Activated T-helper 17 cell treated with anti-CD3 and anti-CD28 coated beads, Interleukin-2, amount 50 U/mL, for 72 hours (primary cell): Measurements from ENCODE around the gene KBTBD12. TPM values are rescaled to one million over a fixed set of nuclear protein-coding genes. Genes with fewer than 3 reads are reported as not detected.
A peak's percentile ranks its signal among the peaks of the same experiment; 100 is the strongest.

Experiments
- ATAC-seq: fragments of 150-1000 bp; cut with Tn5 transposase; replicated peaks from 2 replicates; pipeline ENCODE4 v1.10.0; 2021; ENCODE audit warnings: mild to moderate bottlenecking, moderate library complexity
- H3K27ac Mint-ChIP-seq: one replicate; pipeline ENCODE4 v1.8.0; 2022; ENCODE audit warnings: mixed read lengths
- H3K27me3 Mint-ChIP-seq: one replicate; pipeline ENCODE4 v1.8.0; 2022; ENCODE audit warnings: mixed read lengths
- H3K36me3 Mint-ChIP-seq: one replicate; pipeline ENCODE4 v1.8.0; 2022; ENCODE audit warnings: low read depth, mild to moderate bottlenecking, mixed read lengths
- H3K4me1 Mint-ChIP-seq: one replicate; pipeline ENCODE4 v1.8.0; 2022; ENCODE audit warnings: mixed read lengths
- H3K4me3 Mint-ChIP-seq: one replicate; pipeline ENCODE4 v1.8.0; 2022; ENCODE audit warnings: mild to moderate bottlenecking, mixed read lengths
- H3K9me3 Mint-ChIP-seq: one replicate; pipeline ENCODE4 v1.8.0; 2022; ENCODE audit warnings: mixed read lengths
- total RNA-seq, 2 donors: library from RNA; stranded (reverse); gene quantifications; one replicate each; pipeline ENCODE4 v1.2.3, GENCODE V29; 2022

The KBTBD12 gene
- total RNA-seq, 2 donors from 2014 or later = not detected

DNA sequence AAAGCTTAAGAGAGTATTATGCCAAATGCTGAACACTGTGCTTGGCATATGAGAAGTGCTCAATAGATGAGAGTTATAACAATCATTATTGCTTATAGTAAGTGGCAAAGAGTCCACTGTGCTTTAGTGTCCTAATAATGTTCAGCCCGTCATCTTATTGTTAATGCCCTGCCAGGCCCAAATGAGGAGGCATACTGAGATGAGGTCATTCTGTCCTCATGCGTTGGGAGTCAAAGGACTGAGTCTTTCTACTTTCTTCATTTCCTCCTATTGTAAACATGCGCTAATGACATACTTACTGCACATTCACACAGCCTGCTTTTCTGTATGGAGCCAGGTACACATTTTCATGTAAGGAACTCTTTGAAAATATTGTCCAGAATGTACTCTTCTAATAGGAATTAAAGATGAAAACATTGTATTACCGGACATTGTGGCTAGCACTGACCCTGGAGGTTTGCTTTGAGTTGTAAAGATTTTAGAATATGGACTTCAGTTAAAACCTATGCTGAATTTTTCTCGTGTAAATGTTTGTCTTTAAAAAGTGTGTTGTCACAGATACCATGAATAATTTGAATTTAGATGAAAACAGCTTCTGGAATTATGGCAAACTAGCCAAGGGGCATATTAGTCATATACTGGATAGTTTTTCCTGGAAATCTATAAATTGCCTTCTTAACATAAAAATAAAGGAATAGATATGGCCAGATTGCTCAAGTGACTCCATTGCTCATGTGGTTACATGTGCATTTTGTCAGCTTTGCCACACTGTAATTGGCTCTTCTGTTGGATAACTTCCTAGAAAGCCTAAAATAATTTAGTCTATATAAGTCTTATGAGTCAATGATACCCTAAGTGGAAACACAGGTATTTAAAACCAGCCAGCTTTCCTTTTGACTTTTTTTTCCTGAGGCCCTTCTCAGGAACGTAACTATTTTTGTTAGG, 38.3 kb downstream of the KBTBD12 start:
- H3K27me3 Mint-ChIP-seq = peaks cover 27% of the 10 kb centered on the region

DNA sequence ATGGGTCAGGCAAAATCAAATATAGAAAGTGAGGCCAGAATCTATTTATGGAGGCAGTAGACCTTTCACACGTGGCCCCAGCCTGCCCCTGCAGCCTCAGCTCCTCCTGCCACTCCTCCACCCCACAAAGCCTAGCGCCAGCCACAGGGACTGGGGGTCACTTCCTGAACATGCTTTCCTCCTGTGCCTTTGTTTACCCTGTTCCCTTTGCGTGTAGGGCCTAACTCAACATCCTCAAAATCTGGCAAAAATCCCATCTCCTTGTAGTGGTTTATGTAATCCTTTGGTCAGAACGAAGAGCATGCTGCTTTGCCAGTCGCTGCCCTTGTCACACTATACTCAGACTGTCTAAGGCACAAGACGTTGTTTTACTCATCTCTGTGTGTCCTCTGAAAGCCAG, 39.6 kb downstream of the KBTBD12 start:
- H3K36me3 Mint-ChIP-seq = no peaks in the 10 kb centered on the region
- no peak overlapping the region for H3K4me3 Mint-ChIP-seq
- no peak for ATAC-seq
- H3K4me1 Mint-ChIP-seq = no peaks in the 10 kb centered on the region
- no peak overlapping the region for H3K27ac Mint-ChIP-seq
- H3K9me3 Mint-ChIP-seq = no peaks in the 10 kb centered on the region
- H3K27me3 Mint-ChIP-seq = peaks cover 24% of the 10 kb centered on the region

More for the DNA sequence above, 38.3 kb downstream of the KBTBD12 start:
- no peak for ATAC-seq
- Mint-ChIP-seq H3K4me1 (no peaks in the 10 kb centered on the region), H3K27ac (no peak overlapping the region), H3K4me3 (no peak overlapping the region), H3K36me3 (no peaks in the 10 kb centered on the region), H3K9me3 (no peaks in the 10 kb centered on the region)

DNA sequence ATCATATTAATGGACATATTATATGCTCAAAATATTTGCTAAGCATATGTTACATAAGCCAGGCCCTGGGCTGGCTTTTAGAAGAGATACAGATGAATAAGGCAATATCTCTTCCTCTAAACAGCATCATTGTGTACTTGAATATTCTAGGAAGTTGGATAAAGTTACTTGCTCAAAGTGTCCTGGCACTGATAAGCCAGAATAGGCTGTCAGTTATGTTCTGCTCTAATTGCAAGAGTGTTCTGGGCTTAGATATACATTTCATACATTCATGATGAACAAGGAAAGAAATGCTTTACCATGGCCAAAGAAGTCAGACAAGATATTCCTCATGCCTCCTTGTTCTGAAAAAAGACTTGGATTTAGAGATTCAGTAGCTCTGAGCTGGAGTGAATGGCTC, 40.7 kb downstream of the KBTBD12 start:
- no peak overlapping the region for H3K4me3 Mint-ChIP-seq
- H3K27ac Mint-ChIP-seq = no peak overlapping the region
- no peaks in the 10 kb centered on the region for H3K36me3 Mint-ChIP-seq
- peaks cover 17% of the 10 kb centered on the region for H3K27me3 Mint-ChIP-seq
- no peaks in the 10 kb centered on the region for H3K9me3 Mint-ChIP-seq
- no peaks in the 10 kb centered on the region for H3K4me1 Mint-ChIP-seq
- no peak for ATAC-seq

DNA sequence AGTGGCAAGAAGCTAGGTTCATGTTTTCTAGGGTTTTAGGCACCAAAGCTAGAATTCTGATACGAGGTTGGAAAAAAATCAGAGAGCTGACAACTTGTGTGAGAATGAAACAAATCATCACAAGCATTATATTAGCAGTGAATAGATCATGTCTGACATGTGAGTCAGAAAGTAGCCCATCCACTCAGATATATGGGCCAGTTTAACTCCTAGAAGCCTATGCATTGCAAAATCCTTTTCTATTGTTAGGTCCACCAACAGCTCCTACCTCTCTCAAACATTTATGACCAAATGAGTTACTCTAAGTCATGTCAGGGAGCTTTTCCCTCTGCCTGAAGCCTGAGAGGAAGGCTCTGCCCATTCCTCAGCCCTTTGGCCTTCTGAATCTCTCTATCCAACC, 44.0 kb downstream of the KBTBD12 start:
- Mint-ChIP-seq H3K4me1 (no peaks in the 10 kb centered on the region), H3K27ac (no peak overlapping the region), H3K27me3 (peaks cover 14% of the 10 kb centered on the region), H3K36me3 (no peaks in the 10 kb centered on the region), H3K9me3 (no peaks in the 10 kb centered on the region), H3K4me3 (no peak overlapping the region)
- ATAC-seq = no peak

DNA sequence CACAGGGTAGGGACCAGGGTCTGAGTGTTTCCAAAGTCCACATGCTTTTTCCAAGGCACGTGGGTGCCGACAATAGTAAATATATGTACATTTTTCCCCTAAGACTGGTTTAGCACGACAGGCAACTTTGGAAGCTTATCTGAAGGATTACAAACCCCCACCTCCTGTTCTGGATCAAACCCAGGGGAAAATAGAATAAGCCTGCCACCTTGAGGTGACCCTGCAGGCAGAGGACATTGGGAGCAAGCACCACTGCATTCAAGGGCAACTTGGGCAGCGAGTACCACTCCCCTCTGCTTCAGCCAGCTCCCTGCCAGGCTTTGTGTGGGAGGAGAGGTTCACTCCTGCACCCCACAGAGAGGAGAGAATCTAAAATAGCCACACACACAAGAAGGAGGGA, 44.8 kb downstream of the KBTBD12 start:
- H3K4me1 Mint-ChIP-seq = no peaks in the 10 kb centered on the region
- H3K36me3 Mint-ChIP-seq = no peaks in the 10 kb centered on the region
- ATAC-seq = no peak
- no peak overlapping the region for H3K4me3 Mint-ChIP-seq
- H3K27me3 Mint-ChIP-seq = peaks cover 8% of the 10 kb centered on the region
- H3K9me3 Mint-ChIP-seq = no peaks in the 10 kb centered on the region
- H3K27ac Mint-ChIP-seq = no peak overlapping the region

DNA sequence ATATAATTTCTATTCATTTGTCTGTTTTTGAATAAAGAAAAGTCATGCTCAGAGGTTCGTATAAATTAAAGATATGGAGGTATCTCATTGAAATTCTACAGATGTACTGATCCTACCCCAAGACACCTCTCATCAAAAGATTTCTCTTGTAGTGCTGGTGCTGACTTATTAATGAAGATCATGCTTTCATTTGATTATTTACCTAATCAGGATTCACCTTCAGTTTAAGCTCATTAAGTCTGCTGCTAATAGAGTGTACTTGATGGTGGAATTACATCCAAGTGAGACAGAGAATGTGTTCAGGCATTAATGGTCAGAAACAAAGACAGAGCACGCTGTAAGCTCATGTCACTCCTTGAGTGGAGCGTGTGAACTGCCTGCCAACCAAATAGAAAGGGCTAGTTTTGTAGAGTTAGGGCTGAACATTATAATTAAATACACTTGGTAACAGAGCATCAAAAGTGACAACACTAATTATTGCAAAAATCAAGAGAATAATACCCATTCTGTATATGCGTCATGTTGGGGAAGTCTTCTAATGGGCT, 45.5 kb downstream of the KBTBD12 start:
- no peaks in the 10 kb centered on the region for H3K36me3 Mint-ChIP-seq
- no peak overlapping the region for H3K4me3 Mint-ChIP-seq
- no peaks in the 10 kb centered on the region for H3K4me1 Mint-ChIP-seq
- no peak overlapping the region for H3K27ac Mint-ChIP-seq
- H3K9me3 Mint-ChIP-seq = no peaks in the 10 kb centered on the region
- peaks cover 8% of the 10 kb centered on the region for H3K27me3 Mint-ChIP-seq
- ATAC-seq = no peak

DNA sequence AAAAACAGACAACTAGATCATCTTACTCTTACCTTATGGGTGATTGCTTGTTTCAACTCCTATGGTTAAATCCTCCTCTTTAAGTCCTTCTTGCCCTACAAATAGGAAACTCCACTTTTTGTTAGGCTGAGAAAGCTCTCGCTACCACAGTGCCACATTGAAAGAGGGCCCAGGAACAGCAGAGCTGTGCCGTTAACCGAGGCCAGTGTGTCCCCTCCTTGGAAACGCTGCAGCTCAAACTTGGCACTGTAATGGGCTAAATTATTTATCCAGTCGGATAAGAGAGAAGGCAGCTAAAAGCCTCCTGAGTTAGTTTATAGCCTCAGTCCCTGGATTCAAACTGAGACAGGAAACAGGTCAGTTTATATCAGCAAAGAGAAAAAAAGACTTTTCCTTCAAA, 46.1 kb downstream of the KBTBD12 start:
- no peak for ATAC-seq
- Mint-ChIP-seq H3K9me3 (no peaks in the 10 kb centered on the region), H3K27ac (no peak overlapping the region), H3K36me3 (no peaks in the 10 kb centered on the region), H3K4me1 (no peaks in the 10 kb centered on the region), H3K4me3 (no peak overlapping the region), H3K27me3 (peaks cover 11% of the 10 kb centered on the region)

DNA sequence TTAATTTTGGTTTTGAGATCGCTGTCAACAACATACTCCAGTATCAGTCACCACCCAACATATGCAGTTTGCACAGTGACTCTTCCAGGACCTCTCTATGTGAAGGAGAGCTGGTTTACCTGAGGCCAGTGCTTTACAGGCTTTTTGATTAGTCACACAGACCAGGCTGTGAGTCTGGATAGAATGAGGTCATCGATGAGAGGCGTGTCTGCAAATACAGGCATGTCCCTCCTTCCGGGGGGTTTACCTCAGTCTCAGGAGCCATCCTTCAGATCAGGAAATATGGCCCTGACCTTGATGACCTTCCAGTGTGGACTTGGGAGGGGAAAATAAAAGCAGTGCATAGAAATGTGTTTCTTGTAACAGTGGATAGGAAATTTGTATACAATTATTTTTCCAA, 46.9 kb downstream of the KBTBD12 start:
- ATAC-seq = no peak
- Mint-ChIP-seq H3K4me1 (no peaks in the 10 kb centered on the region), H3K27ac (no peak overlapping the region), H3K36me3 (no peaks in the 10 kb centered on the region), H3K27me3 (peaks cover 13% of the 10 kb centered on the region), H3K9me3 (no peaks in the 10 kb centered on the region), H3K4me3 (no peak overlapping the region)

DNA sequence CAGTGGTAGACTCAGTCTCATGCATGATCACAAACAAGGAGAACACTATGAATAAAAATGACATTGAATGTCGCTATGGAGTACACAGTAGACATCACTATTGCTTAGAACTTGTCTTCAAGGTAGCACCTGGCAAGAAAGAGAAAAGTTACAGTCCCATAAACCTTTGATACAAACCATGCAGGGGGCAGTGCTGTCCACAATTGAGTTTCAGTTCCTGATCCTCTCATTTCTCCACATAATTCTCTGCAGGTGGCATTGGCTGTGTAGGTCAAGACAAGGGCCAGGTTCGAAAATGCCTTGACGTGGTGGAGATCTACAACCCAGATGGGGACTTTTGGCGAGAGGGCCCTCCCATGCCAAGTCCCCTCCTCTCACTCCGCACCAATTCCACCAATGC, 47.9 kb downstream of the KBTBD12 start:
- no peak for ATAC-seq
- H3K36me3 Mint-ChIP-seq = no peaks in the 10 kb centered on the region
- H3K4me3 Mint-ChIP-seq = no peak overlapping the region
- no peaks in the 10 kb centered on the region for H3K9me3 Mint-ChIP-seq
- H3K4me1 Mint-ChIP-seq = no peaks in the 10 kb centered on the region
- peaks cover 18% of the 10 kb centered on the region for H3K27me3 Mint-ChIP-seq
- no peak overlapping the region for H3K27ac Mint-ChIP-seq

DNA sequence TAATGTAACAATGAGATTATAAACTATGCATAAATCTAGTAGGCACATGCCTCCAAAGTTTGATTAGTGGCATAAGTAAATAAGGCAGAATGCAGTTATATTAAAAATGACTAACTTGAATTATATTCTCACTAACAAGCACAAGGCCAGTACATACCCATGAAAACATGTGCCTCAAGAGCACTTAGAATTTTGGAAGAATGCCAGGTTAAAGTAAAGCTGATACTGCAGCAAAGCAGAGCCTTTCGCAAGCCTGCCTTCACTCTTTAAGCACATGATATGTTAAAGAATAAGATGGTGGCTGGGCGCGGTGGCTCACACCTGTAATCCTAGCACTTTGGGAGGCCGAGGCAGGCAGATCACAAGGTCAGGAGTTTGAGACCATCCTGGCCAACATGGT, 49.0 kb downstream of the KBTBD12 start:
- Mint-ChIP-seq H3K27ac (no peak overlapping the region), H3K4me1 (no peaks in the 10 kb centered on the region), H3K9me3 (no peaks in the 10 kb centered on the region), H3K36me3 (no peaks in the 10 kb centered on the region), H3K27me3 (peaks cover 21% of the 10 kb centered on the region), H3K4me3 (no peak overlapping the region)
- ATAC-seq = no peak

DNA sequence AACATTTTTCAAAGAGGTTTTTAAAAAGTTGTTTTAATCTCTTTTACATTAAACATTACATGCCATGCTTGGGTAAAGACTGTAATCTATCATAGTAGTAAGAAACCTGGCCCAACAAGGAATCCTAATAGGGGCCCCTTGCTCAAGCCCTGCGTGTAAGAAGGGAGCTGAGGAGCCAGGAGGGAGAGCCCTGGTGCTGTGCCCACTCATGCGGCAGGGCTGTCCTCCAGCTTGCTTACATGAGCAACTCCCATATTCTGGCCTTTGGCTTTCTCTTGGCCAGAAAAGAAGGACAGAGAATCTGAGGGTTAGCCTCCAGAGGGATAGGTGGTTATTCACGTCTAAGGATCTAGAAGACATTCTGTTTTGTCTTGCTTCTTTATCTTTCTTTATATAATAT, 49.8 kb downstream of the KBTBD12 start:
- Mint-ChIP-seq H3K27me3 (peaks cover 21% of the 10 kb centered on the region), H3K36me3 (no peaks in the 10 kb centered on the region), H3K4me3 (no peak overlapping the region), H3K9me3 (no peaks in the 10 kb centered on the region), H3K4me1 (no peaks in the 10 kb centered on the region), H3K27ac (no peak overlapping the region)
- ATAC-seq = no peak

DNA sequence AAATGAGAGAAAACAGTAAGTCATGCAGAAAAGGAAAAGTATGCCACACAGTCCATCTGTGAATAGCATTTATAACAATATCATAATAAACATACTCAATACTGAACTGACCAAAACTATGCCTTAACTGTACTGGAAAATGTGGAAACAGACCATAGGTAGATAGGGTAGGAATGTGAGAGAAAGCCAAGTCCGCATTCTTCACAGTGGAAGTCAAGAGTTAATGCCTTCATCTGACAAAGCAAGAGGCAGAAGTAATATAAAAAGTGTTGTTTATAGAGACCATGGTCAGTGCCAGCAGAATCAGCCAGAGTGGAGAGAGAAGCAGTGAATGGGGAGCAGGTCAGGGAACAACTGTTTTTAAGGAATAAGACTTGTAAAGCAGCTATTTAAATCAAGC, 52.3 kb downstream of the KBTBD12 start:
- no peak for ATAC-seq
- peaks cover 23% of the 10 kb centered on the region for H3K27me3 Mint-ChIP-seq
- H3K9me3 Mint-ChIP-seq = no peaks in the 10 kb centered on the region
- no peak overlapping the region for H3K27ac Mint-ChIP-seq
- H3K4me3 Mint-ChIP-seq = no peak overlapping the region
- H3K4me1 Mint-ChIP-seq = no peaks in the 10 kb centered on the region
- H3K36me3 Mint-ChIP-seq = no peaks in the 10 kb centered on the region

DNA sequence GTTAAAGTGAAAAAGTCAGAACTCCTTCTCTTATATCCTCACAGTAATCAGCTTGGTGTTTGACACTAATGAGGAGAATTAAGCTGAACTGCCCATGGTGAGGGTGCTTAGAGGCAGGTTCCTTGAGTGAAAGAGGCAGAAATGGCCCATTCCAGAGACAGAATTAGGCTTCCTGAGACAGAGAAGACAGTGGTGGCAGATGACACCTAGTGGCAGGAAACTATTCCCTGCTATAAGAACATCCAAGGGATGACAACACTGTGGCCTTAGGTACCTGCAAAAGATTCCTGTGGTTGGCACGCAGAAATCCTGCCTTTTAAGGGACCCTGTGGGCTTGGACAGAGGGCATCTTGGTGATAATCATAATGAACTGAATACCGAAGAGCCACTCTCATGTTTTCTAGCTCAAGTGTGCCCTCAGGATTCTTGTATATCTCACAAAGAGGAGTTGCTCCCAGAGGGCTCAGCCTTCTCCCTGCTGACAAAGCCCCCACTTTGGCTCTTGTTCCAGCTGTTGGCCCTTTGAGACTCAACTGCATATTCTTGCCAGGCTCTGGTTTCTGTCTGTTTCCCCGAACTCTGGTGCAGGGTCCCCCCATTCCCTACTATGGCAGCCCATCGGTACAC, 56.0 kb downstream of the KBTBD12 start:
- ATAC-seq = peak; percentile 56
- Mint-ChIP-seq H3K4me1 (no peaks in the 10 kb centered on the region), H3K4me3 (no peak overlapping the region), H3K9me3 (no peaks in the 10 kb centered on the region), H3K36me3 (no peaks in the 10 kb centered on the region), H3K27ac (no peak overlapping the region), H3K27me3 (peaks cover 20% of the 10 kb centered on the region)

DNA sequence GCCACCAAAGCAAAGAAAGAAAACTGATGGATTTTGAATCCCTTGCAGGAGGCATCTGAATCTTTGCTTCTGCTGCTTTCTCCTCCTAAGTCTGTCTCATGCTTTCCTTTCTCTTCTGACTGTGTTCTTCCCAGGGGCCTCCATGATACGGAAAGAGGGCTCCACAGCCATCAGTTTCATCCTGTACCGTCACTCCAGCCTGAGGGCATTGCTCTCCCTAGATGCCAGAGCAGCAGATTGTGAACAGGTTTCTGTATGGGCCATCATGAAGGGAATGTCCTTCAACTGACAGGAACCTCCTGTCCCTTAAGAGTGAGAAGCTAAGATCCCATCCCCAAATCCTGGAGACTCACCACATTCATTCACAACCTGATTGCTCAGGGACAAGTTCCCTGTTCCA, 59.2 kb downstream of the KBTBD12 start:
- peaks cover 14% of the 10 kb centered on the region for H3K27me3 Mint-ChIP-seq

More for the DNA sequence above, 59.2 kb downstream of the KBTBD12 start:
- Mint-ChIP-seq H3K9me3 (no peaks in the 10 kb centered on the region), H3K36me3 (no peaks in the 10 kb centered on the region), H3K27ac (no peak overlapping the region), H3K4me3 (no peak overlapping the region), H3K4me1 (no peaks in the 10 kb centered on the region)
- no peak for ATAC-seq
